Embryonic facial prominence (tissue), 1 donor: ENCODE measurements around the gene PPM1F.

Source experiments
- DNase-seq: peaks from one replicate; pipeline ENCODE4 v3.0.0-alpha.2; 2016; ENCODE audit errors: extremely low spot score

The PPM1F gene

DNA sequence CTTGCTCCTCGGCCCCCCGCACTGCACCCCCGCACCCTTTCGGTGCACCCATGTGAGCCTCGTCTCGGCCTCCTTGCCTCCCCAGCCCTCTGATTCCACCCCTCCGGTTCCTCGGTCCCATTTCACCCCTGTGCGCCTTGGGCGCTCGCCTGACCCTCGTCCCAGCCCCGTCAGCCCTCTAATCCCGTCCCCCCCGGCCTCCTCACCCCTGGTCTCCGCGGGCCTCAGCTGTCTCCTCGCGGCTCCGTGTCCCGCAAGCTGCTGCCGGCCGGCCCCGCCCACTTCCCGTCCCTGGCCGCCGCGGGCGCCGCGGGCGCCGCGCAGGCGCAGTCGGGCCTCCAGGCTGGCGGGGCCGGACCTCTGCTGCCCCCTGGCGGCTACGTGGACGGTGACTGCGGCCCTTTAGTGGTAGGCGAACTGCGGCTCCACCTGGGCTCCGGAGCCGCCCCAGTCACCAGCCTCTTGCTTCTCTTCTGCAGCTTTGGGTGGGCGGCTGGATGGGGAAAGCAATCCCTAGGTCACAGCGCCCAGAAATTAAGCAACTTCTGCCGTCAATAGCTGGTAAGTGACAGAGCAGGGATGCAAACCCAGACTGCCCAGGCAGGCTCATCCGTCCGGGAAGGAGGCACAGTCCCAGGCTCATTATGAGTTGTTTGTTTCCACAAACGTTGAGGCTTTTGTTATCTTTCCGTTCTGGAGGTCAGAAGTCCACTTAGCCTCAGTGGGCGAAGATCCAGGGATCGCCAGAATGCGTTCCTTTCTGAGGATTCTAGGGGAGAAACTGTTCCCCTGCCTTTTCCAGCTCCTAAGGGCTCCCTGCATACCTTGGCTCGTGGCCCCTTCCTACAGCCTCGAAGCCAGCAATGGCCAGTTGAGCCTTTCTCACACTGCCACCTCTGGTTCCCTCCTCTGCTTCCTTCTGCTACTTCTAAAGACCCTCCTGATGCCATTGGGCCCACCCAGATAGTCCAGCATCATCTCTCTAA lies at the start of gene PPM1F:
TSS of gene PPM1F (minus strand) at position 263 of the 986 bp plus-strand sequence. CDS start 6,800 bp downstream, outside the sequence.
- DNase-seq, result peak; percentile 49

DNA sequence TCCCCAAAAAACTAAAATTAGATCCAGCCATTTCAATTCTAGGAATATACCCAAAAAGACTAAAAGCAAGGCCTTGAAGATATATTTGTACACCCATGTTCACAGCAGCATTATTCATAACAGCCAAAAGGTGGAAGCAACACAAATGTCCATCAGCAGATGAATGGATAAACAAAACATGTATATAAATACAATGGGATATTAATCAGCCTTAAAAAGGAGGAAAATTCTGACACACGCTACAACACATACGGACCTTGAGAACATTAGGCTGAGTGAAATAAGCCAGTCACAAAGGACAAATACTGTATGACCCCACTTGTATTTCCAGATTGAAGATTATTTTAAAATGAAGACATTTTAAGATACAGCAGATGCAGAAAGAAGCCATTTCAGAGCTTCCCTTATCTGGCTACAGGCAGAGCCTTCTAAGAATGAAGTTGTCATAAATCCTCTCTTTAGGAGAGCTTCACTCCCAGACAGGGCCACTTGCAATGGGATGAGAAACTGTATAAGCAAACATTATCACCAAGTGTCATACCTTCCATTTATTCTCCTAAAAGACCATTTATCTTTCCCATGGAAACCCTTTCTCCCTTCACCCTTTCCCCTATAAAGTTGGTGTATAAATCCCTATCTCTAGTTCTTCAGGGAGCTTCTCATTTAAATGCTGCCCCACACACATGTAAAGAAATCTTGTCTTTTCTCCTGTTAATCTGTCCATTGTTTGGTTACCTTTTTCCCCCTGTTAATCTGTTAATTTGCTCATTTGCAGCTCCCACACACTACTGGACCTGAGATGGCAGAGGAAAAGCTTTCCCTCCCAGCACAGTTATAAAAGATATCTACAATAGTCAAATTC lies 49.2 kb upstream of the PPM1F start:
- no peak for DNase-seq

- no peak for DNase-seq
These were observed 46.1 kb upstream of the PPM1F start for GRCh38 chr22:21998595-21999247.

GRCh38 chr22:21996175-21996720 lies 43.6 kb upstream of the PPM1F start:
- peak; percentile 22 for DNase-seq

DNA sequence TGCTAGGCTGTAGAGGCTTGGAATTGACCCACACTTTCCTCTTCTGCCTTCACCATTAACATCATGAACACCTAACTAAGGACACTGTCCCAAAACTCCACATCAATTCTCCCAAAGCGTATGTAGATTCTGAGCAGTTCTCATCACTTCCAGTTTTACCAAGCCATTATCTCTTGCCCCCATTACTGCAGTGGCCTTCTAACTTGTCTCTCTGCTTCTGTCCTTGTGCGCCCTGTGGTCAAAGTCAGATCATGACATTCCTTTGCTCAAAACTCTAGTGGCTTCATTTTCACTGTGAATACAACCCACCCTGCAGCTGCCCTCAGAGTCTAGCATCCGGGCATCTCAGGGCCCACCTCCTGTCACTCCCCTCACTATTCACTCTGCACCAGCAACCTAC lies 43.0 kb upstream of the PPM1F start:
- DNase-seq, result no peak

DNA sequence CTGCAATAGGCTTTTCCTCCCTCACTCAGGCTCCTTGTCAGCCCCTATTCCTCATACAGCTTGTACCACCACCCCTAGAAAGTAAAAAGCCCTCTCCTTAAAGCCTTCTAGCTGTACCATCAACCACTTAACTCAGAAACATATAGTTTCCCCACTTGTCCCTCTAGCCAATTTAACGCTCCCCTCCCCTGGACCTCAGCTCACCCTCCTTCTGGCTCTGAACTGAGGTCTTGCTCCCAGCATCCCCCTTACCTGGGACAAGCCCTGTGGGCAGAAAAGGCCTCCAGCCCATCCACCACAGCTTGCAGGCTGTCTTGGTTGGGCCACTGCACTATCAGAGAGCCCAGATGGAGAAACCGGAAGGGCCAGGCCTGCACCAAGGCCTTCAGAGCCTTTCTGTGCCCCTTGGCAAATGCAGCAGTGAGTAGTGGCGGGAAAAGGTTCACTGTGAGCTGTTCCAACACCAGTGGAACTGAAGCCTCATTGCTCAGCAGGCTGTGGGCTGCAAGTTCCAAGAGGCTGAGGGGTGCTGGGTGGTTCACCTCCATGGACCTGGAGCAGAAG lies 42.3 kb upstream of the PPM1F start:
- no peak for DNase-seq

GRCh38 chr22:21992593-21993237 lies 40.1 kb upstream of the PPM1F start:
- DNase-seq, result no peak

DNA sequence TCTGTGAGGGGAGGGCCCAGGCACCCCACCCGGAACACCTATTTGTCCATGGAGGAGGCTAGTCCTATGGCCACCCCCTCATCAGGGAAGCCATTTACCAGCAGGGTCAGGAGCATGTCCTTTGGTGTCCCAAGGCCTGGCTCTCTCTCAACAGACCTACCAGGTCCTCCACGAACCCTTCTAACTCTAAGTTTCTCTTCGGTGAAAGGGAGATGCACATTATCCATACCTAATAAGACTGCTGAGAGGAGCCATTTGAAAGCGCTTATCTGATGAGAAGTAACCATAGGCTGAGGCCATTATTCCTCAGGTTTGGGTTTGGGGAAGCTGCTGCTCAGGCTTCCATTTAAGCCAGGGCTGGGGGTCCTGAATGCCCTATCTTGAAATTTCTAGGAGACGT lies 39.1 kb upstream of the PPM1F start:
- DNase-seq, result no peak

DNA sequence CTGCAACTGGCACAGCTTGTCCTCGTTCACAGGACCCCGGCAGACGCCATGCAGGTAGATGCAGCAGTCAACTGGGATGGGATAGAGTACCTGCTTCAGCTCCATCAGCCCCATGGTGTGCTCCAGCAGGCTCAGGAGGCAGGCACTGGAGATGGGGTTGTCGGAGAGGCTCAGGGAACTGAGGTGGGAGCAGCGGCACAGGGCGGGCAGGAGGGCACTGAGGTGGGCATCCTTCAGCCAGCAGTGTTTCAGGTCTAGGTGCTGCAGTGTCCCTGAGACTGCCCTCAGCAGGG lies 38.6 kb upstream of the PPM1F start:
- DNase-seq, result no peak

DNA sequence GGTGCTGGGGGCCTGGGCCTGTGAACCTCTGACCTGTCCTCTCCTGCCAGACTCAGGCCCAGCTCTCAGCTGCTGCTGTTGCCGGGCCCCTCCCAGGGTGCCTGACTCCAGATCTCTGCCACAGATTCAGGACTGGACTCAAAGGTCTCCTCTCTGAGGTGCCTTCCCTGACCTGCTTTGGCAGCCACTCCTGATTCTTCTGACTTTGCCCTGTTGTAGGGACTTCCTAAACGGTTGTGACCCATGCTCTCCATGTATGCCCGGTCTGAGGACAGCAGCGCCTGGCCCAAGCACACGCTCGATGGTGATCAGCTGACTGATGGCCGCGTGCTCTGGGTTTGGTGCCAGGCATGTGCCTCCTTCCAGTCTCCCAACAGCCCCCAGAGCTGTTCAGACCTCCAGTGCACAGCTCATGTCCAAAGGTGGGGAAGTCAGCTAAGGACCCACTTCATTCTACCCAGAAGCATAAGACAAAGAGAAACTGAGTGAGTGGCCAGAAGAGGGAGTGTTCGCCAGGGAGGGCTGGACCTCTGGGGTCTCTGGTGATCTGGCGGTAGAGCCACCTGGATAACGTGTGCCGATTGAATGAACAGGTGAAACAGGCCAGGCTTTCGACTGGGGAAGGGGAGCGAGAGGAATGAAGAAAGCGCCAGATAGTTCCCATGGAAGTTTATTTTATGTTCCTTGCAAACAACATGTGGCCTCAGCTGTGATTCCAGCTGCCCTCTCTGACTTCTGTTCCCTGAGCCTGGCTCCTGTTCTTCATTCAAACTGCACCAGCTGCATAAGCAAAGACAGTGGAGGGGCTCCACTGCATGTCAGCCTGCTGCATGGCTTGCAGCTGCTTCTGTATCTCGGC lies 38.0 kb upstream of the PPM1F start:
- no peak for DNase-seq

GRCh38 chr22:21989049-21989448 lies 36.4 kb upstream of the PPM1F start:
- no peak for DNase-seq

DNA sequence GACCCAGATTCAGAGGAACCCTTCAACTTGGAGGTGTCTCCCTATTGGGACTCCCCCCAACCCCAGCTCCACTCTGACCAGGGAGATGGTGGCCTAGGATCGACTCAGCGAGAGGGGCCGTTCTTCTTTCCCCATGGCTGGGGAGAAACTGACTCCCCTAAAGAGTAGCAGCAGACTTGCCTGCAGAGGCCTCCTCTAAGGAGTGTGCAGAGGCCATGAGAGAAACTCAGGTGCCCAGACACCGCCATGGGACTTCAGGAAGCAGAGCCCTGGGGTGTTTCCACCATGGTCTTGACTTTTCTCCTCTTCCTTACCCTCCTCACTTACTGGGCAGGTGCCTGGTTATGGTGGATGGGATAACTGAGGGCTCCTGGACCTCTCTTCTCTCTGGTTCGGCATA lies 32.6 kb upstream of the PPM1F start:
- no peak for DNase-seq

DNA sequence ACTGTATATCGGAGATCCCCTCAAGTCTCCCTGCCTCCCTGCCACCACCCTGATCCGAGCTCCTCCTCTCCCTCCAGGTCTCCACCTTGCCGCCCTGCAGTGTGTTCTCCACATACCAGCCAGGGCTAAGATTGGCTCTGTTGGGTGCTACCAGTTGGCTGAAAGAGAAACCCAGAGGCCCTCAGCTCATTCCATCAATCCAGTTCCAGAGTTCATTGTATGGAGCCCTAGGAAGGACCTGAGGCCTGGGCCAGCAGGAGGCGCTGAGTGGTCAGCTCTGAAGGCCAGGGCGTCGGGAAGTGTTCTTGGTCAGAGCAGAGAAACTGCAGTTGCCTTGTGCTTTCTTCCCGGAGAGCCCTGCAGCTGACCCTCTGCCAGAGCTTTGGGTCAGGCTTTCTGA lies 32.1 kb upstream of the PPM1F start:
- no peak for DNase-seq

- peak; percentile 68 for DNase-seq
These were observed 29.8 kb upstream of the PPM1F start, which contains the start of gene TOP3B for GRCh38 chr22:21982338-21982965. TSS of gene TOP3B (minus strand) at chr22:21982787. CDS start at chr22:21975709, 7,078 bp downstream.

- no peak for DNase-seq
These were observed 29.2 kb upstream of the PPM1F start for GRCh38 chr22:21981874-21982273.

DNA sequence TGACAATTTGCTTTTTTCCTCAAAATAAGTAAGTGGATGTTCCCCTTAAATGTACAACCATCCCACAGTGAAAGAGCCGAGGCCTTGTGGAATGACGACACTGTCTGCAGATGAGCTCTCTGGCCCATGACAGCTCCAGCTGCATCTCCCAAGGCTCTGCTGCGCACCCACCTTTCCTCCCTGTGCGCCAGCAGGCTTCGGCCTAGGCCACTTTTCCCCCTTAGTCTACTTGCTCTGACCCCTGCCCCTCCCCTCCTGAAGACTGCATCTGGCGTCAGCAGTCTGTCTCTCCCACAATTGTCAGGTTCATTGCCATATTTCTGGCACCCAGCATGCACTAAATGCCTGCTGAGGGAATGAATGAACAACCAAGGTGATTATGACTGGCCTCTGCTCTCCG lies 27.9 kb upstream of the PPM1F start:
- DNase-seq, result no peak

GRCh38 chr22:21978564-21979386 lies 26.1 kb upstream of the PPM1F start:
- no peak for DNase-seq

DNA sequence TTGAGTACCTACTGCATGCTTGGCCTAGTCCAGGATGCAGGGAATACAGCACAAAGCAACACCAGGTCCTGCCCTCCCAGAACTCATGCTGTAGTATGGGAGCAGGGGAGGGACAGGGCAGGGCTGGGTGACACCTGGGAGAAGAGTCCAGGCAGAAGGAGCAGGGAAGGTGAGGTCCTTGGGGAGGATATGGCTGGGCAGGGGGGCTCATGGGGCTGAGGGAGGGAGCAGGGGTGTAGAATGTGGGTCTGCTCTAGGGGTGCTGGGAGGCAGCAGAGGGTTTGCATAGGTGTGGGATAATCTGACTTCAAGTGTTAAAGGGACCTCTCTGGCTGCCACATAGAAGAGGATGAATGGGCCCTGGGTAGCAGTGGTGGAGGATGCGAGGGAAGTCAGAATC lies 25.2 kb upstream of the PPM1F start:
- DNase-seq, result no peak
